HG03469 (cell line): ENCODE data around the gene EBF3.

Experiments used
- ATAC-seq: cut with Tn5 transposase; IDR thresholded peaks from one replicate; pipeline ENCODE4 v1.9.1; 2021; ENCODE audit warnings: mild to moderate bottlenecking, moderate library complexity, moderate number of reproducible peaks; ENCODE audit not compliant: unreplicated experiment

EBF3 gene

DNA sequence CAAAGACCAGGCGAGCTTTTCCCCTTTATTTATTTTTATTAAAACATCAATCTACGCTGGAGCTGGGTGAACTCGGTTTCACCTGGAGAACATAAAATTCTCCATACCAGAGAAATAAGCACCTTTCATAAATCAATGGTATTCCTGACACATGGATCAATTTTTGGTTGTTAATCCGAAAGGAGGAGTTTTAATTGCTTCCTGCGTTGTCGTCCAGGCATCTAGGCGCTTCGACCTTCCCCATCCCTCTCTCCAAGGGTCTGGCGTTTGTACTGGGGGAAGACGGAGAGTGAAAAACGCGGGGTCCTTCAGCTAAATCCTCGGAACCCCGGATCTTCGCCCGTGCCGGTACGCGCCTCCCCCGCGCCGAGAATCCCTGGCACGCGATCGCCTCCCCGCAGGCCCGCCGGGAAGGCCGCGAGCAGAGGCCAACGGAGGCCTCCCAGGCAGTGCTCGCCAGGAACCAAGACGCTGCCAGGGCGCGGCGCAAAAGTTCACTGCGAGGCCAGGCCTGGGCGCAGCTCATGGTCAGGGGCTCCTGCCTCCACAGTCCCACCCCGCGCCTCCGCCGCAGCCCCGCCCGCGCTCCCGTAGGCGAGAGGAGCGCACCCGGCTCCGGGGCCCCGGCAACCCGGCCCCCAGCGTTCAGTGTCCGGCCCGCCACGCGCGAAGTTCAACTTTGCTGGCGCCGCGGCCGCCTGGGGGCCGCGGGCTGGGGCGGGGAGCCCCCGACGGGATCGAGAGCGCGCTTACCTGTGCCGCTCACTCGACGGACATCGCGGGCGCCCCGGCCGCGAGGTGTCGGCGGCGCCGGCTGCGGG, 8.3 kb upstream of the EBF3 start:
- no peak for ATAC-seq

DNA sequence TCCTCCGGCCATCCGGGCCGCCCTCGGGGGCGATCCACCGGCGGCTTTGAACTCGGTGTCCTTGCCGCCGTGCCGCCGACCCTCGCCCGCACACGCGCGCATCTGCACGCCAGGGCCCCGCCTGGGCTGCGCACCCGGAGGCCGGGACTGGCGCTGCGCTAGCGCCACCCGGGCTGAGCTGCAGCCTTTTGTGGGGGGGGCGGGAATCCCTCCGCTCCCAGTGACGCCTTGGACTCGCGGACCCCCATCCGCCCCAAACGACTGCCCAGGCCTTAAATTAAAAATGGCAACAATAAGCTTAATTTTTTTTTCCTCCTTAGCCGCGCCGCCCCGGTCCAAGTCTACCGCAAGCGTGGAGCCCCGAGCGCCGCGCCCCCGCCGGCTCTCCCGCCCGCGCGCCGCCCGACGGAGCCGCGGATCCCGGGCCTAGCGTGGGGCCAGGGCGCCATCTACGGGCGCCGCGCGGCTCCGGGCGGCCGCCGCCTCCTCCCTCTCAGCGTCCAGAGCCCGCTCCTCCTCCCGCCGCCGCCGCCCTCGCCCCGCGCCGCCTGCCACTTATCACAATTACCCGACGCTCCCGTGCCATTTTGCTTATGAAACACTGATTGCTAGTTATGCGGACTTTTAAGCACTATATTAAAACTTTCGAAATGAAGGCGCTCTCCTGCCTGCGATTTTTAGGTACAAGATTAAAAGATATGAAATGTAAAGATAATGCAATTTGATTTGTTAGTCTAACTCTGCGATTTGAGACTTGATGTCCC, 7.5 kb upstream of the EBF3 start:
- ATAC-seq: no peak

DNA sequence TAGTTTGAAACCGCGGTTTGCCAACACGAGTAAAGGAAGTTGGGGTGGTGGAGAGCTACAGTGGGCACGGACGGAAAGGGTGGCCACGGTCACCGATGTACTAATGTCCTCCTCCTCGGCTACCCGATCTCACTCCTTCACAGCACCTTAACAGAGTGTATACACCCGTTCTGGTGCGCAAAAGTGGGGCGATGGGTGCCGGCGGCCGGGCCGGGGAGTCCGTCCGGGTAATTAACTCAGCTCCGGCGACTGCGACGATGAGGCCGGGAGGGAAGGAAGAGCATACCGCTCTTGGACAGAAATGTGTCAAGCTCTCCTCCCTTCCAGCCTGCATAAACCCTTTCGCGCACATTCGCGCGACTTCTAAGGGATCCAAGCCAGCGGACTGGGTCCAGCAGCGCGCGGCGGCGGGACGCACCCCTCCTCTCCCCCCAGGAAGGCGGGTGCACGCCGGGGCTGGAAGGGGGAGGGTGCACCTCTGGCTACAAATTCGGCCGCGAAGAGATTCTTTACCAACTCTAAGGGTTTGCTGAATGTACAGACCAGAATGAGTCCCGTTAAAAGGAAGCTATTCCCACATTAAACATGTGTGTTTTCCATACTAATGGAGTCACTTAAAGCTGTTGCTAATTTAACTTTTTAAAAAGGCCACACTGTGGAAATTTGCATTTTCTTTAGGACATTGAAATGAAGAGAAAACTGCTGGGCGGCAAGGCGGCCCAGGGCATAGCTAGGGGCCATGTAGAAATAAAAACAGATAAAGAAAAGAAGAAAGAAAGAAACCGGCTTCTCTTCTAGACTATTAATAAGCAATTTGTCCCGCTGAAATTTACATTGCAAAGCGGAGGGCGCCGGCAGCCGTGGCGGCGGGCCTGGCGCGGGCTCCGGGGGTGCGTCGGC, 6.6 kb upstream of the EBF3 start:
- ATAC-seq: no peak

DNA sequence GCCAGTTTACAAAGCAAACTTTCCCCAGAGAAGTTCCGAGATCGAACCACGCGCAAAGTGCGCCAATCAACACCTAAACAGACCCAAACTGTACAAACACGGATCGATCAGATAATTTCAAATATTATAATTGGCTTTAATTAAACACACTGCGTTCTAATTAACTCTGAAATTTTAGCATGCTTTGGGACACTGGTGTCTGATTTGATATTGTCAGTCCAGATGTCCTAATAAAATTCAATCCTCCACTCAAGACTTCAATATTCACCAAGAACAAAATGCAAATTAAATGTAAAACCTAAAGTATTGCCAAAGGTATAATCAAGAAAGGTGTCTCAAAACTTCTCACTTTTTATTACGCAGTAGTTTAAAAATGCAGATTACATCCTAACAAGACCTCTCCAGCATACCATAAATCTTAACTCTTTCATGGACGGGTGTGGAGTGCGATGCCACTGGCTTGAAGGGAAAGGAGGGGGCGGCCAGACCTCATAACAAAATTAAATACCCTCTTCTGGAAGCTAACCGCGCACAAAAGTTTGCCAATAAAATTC, 5.9 kb upstream of the EBF3 start:
- no peak for ATAC-seq

DNA sequence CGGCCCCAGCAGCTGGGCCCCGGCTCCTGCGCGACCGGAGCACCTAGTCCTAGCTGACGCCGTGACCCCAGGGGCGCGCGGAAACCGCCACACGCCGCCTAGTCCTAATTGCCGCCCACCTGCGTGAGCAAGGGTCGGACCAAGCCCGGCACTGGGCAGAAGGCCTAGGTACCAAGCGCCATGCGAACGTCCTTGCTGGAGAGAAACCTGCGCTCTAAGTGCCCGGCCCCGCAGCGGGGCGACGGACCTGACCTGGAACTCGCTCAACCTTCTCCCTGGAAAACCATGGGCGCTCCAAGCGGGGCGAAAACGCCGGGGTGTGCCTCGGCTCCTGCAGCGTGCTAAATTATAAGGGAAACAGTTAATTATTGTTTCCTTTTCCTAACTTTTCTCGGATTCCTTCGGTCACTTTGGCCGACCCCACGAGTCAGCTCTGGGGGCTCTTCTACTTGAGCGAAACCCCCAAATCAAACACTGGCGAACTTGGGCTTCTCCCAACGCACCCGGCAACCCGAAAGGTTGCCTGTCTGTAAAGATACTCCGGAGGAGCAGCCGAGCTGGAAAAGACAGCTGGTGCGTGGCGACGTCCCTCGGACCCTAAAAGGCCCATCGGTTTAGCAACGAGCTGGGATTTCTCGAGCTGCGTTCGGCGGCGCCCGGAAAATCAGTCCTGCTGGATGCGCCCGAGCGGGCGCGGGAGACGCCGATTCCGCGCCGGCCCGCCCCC, 5.3 kb upstream of the EBF3 start:
- ATAC-seq: no peak

DNA sequence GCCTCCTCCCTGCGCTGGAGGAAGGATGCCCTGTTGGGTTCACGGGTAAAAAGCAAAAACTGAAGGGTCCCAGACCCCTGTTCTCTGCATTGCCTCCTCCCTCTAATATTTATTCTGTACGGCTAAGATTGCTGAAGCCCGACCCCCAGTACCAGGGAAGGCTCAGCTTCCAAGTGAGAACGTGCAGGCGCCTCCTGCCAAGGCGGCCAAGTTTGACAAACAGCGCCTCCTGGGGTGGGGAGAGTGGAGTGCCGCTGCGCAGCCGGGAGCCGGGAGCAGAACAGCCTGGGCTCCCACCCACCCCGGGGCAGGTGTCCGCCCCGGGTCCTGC, 4.7 kb upstream of the EBF3 start:
- no peak for ATAC-seq

DNA sequence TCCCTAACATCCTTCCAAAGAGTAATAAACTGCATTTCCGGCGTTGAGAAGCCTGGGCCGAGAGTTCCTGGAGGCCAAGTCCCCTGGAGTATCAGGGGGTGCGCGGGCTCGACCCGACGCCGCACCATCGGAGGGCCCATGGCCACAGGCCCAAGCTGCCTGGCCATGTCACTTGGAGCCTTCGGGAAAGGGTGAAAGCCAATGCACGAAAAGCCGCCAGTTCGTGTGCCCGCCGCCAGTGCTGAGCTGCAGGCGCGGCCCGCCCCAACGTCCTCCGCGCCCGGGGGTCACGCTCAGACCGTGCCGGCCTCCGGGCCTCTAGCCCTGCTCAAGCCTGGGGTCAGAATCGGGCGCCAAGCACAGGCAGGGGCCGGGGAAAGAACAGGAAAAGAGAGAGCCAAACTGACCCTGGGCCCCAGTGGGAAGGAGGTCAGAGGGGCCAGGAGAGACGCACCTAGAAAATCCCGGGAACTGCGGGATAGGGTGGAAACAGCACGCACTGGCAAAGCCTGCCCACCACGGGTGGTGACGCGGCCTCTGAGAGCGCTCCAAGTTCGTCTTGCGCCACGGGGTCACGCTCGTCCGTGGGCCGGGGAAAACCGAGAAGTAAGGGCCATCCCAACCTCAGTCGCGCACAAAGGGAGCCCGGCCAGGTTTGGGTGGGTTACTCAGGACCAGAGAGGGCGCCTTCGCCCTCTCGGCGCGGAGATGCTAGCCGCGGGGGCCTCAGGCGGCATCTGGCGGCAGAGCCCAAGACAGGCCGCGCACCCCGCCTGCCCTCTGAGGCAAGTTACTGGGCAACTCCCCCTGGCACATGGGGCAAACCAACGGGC, 4.2 kb upstream of the EBF3 start:
- no peak for ATAC-seq

DNA sequence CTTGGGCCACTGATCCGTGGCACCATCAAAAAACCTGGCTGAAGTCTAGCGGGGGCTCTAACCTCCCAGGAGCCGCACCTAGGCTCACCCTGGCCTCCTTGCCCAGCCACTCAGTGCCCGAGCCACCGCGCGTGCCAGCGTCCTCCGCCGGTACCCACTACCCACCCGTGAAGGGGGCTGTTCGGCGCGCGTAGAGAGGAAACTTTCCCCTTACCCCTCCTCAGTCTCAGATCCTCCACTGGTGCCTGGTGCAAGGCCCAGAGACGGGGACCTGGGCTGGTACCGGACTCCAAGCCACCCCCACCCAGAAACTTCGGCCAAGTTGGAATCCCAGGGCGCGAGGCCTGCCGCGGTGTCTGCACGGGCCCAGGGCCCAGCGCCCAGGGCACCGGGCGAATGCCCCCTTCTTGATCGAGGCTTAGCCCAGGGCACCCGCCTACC, 3.5 kb upstream of the EBF3 start:
- ATAC-seq: no peak

DNA sequence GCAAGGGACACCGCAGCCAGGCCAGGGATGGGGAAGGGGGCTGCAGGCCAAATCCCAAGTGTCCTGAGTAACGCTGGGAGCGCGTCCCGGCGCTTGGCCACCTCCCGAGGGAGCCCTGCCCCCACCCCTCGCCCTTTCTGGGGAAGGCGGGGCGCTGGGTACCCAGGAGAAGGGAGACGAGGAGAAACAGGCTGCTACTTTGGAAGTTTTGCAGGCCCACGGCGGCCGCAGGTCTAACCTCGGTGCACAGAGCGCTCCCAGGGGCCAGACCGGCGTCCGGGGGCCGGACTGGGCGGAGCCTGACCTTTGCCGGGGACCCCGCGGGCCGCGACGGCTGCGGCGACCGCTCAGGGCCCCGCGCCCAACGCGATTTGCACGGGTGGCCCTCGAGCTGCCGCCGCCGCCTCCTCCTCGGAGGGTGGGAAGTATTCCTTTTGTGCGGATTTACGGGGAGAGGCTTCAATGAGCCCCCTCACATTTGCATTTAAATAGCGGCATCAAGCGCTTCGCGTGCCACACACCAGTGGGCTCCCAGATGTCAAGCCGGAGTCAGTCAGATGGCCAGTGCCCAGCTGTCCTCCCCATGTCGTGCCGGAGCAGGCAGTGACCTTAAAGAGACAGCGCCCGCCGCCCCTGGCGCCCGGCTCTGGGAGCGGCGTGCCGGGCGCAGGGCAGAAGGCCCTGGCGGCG, 3.0 kb upstream of the EBF3 start:
- no peak for ATAC-seq

DNA sequence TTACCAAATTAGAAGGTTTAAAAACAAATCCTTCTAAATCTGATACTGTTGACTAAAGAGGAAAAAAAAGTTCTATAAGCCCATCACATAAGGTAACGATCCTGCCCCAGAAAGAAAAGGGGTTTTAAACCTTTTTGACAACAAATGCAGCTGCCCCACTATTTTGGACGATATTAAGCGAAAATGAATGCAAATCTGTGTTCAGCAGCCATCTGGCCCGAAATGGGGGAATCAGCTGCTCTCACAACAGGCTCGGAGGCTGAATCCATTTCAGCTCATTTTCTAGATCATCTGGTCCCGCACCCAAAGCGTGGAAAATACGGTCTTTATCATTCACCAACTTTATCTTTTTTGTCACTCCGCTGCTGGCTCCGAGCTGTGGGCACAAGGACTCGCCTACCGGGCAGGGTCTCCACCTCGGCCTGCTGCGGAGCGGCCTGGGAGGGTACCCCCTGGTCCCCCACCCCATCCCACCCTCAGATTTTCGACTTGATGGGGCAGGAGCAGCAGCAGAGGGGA, 2.4 kb upstream of the EBF3 start:
- no peak for ATAC-seq

DNA sequence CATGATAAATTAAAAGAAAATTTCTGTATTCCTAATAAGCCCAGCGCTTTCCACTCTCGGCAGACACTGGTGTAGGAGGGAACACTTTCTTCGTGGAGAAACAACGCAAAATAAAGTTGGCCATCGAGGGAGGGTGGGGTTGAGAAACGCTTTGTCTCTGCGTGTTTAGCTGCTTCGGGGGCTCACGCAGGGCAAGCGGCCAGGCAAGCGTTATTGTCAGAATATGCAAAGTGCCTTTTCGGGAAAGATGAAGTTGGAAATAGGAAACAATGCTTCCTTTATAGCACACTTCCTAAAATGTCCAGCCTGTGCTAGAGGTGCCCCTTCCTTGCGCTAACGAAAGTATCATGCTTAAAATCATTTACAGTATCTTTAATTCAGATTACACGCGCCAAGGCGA, 1.9 kb upstream of the EBF3 start:
- no peak for ATAC-seq

DNA sequence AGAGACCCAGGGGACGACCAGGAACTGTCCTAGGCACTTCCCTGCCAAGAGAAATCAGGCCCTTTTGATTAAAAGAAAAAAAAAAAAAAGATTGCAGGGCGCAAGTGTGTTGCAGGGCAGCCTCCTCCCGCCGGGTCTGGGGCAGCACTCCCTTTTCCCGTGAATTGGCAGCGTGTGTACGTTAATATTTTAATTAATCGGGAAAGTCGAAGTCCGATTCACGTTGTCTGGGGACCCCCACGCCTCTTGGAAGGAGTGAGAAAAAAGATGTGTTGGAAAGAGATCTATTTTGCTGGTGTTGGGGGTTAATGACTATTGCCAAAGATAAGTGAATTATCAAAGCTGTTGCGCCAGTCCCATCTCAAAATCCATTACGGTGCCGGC, 1.3 kb upstream of the EBF3 start:
- no peak for ATAC-seq

DNA sequence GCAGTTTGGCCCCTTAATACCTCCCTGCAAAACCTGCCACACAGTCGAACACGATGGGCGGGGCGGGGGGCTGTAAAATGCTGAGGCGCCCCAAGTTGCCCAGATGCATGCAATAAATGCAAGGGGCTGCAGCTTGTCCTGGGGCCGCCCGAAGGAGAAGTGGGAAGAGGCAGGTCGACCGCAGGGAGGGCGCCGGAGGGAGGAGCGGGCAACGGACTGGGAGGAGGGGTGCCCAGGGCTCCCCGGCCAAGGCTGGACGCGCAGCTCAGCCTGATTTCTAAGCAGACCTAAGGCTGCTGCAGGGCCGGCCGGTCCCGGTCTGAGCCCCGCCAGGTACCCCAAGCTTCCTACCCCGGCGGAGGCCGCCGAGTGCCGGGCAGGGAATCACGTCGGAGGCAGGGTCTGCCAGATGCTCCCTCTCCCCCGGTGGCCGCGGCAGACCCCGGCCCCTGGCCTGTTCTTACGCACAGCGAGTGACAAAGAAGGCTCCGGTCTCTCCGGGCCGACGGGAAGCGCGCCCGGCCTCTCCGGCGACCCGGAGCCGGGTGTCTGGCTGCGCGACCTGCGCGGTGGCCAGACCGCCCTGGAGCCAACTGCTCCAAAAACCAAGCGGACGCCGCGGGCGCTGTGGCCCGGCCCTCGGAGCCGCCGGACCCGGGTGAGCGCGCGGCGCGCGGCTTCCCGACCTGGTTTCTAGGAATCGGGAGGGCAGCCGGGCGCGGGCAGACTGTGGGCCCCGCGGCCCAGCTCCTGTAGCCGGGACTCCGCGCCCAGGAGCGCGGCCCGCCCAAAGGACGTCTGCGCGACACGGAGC, 744 bp upstream of the EBF3 start:
- no peak for ATAC-seq

DNA sequence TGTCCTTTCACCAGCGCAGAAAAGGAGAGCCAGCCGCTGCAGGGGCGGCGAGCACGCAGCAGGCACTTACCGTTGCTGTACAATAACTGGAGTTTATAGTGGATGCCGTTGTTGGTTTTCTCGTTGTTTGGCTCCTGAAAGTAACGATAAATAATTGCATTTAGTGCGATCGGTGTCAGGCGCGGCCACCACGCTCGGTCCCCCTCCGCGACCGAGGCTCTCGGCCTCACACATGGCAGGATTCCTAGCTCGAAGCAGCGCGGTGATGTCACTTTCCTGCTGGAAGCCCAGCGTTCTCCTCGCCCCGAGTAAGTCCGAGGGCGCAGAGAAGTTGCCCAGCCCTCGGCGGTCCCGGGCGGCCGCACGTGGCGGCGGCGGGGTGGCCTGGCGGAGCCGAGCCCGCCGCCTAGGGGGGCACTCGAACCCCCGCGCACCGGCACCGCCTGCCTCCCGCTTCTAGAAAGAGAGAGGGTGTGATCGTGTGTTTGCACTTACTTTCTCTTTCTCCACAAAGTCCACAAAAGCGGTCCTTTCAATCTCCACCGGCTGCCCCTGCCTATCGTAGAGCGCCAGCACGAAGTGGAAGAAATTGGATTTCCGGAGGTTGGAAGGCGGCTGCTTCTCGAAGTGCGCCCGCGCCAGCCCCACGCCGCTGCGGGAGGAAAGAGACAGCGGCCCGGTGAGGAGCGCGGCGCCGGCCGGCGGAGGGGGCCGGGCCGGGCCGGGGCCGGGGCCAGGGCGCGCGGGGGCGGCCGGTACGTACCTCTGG, 1.0 kb downstream of the EBF3 start:
- ATAC-seq: no peak

DNA sequence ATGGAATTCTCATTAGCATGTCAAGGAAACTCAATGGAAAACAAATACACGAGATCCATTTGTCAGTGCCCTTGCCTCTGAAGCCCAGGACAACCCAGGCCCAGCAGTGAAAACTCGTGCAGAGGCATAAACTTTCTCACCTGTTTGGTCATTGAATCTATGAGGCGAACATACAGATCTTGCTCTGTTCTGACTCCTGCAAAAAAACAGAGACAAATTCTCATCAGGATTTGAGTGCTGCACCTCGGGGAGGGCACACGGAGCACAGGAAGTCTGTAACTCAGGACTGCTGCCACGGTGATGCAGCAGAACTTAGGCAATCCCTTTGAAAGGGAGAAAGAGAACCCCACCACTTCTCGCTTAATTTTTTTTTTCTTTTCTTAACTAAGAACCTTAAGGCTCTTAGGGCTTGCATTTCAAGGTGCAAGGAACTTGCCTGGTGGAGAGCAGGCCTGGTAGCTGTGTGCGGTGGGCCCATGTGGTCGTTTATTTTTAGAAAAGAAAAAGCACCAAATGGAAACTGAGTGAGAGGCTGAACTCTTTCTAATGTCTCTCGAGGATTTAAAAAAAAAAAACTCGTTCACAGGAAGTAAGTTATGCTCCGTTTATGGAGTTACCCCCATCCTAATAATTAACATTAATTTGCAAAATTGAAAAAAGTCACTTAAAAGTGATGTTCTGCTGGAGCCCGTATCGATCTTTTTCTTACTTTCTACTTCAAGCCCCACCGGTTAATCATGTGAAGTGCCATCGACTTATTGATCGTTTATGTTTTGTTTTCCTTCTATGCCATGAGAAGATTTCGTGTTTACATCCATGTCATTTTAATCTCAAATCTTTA, 1.8 kb downstream of the EBF3 start:
- no peak for ATAC-seq

DNA sequence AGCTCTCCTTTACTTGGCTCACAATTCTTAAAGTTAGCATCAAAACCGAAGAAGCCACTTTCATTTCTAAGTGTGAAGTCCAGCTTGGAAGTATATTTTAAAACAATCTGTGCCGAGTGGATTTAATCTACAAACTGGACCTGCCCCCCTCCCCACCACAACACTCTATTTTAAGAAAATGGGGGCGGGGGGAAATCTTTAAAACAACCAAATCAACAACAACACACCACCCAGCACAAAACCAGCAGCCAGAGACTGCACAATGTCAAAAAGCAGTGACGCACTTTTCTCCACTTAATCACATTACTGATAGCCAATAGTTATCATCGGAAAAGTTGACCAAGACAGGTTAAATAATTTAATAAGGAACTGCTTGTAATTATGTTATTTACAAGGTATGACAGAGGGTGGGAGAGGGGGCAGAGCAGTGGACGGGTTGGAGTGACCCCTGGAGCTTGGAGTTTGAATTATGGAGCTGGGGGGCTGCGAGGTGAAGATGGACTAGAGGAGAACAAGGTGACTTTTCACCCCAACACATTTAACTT, 2.8 kb downstream of the EBF3 start:
- no peak for ATAC-seq
